NCI-H187 treated with DMSO at 0.1 percent for 48 hours (cell line): Measurements from ENCODE around the gene MEIKIN.
"Not testable (repeated sequence)": the region's sequence is repeated elsewhere in the genome, so short reads cannot be mapped to it uniquely, and the experiment has no call there.

Experiments used
- DNase-seq: peaks from one replicate; lab custom pipeline; 2025; lab: John Stamatoyannopoulos, UW

The MEIKIN gene

DNA sequence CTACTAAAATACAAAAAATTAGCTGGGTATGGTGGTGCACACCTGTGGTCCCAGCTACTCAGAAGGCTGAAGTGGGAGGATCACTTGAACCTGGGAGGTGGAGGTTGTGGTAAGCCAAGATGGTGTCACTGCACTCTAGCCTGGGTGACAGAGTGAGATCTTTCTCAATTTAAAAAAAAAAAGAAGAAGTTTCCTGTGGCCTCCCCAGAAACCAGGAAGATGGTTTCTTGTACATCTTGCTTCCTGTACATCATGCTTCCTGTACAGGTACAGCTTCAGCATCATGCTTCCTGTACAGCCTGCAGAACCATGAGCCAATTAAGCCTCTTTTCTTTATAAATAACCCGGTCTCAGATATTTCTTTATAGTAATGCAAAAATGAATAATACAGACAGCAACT lies 43.2 kb downstream of the MEIKIN start:
- DNase-seq, result not testable (repeated sequence)

DNA sequence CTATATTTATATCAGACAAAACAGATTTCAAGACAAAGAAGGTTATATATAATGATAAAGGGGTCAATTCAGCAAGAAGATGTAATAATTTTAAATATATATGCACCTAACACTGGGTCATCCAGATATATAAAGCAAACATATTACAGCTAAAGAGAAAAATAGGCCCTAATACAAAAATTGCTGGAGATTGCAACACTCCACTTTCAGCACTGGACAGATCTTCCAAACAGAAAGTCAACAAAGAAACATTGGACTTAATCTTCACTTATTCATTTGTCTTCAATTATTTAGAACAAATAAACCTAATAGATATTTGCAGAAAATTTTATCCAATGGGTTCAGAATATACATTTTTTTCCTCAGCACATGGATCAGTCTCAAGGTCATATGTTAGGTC lies 45.8 kb downstream of the MEIKIN start:
- DNase-seq, result no peak

DNA sequence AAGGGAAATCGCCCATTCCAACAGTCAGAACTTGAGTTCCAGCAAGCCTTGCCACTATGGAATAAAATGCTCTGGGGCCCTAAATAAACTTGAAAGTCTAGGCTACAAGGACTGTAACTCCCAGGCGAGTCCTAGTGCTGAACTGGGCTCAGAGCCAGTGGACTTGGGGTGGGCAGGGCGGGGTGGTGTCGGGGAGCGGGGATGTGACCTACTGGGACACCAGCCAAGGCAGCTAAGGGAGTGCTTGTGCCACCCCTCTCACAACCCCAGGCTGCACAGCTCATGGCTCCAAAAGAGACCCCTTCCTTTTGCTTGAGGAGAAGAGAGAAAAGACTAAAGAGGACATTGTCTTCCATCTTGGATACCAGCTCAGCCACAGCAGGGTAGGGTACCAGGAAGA lies 61.5 kb downstream of the MEIKIN start:
- DNase-seq, result no peak

DNA sequence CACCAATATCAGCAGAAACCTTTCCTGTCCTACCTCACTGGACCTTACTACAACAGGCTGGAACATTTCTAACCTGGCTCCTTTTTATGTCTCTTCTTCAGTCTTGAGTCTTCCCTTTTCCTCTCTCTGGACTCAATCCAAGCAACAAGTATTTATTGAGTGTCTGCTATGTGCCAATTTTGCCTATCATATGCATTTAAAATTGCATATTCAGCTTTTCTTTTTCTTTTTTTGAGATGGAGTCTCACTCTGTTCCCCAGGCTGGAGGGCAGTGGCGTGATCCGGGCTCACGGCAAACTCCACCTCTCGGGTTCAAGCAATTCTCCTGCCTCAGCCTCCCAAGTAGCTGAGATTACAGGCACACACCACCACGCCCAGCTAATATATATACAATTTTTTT lies 65.8 kb downstream of the MEIKIN start:
- DNase-seq, result no peak

DNA sequence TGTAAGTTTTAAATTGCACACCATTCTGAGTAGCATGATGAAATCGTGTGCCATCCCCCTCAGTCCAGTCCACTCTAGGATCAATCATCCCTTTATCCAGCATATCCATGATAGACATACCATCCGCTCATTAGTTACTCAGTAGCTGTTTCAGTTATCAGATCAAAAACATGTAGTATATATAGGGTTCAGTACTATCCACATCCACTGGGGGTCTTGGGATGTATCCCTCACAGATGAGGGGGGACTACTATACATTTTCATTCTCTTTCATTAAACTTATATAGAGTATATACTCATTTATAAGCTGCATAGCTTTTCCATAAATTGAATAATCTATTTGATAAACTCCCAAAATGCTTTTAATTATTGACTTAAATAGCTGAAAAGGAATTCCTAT lies 67.6 kb downstream of the MEIKIN start:
- DNase-seq, result no peak

DNA sequence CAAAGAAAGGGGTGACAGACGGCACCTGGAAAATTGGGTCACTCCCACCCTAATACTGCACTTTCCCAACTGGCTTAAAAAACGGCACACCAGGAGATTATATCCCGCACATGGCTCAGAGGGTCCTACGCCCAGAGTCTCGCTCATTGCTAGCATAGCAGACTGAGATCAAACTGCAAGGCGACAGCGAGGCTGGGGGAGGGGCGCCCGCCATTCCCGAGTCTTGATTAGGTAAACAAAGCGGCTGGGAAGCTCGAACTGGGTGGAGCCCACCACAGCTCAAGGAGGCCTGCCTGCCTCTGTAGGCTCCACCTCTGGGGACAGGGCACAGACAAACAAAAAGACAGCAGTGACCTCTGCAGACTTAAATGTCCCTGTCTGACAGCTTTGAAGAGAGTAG lies 74.2 kb downstream of the MEIKIN start:
- not testable (repeated sequence) for DNase-seq

DNA sequence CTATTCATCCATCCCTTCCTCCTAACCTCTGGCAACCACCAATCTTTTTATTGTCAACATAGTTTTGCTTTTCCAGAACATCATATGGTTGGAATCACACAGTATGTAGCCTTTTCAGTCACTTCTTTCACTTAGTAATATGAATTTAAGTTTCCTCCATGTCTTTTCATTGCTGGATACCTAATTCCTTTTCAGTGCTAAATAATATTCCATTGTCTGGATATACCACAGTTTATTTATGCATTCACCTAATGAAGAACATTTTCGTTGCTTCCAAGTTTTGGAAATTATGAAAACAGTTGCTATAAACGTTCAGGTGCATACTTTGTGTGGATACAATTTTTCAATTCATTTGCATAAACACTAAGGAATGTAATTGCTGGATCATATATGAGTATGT lies 77.9 kb downstream of the MEIKIN start:
- DNase-seq, result no peak

DNA sequence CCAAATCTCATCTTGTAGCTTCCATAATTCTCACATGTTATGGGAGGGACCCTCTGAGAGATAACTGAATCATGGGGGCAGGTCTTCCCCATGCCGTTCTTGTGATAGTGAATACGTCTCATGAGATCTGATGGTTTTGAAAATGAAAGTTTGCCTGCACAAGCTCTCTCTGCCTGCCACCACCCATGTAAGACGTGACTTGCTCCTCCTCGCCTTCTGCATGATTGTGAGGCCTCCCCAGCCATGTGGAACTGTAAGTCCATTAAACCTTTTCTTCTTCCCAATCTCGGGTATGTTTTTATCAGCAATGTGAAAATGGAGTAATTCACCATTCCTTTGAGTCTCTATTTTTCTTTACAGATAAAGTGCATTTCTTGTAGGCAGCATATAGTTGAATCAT lies 81.8 kb downstream of the MEIKIN start:
- DNase-seq, result no peak

DNA sequence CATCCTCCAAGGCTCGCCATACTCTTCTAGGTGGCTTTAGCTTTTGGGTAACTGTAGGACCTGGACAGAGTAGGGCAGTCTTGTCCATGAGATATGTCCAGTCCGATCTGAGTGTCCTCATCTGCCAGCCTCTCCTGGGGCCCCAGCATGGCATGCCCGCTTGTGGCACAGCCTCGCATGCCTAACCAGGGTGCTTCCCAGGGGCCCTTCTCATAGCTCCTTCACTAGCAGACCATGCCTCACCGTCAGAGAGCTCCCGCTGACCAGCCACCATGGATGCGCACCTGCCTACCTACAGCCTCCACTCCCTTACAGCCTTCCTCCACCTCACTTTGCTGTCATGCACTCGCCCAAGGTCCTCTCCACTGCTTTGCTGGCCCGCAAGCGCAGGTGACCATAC lies 88.1 kb downstream of the MEIKIN start:
- DNase-seq, result no peak

DNA sequence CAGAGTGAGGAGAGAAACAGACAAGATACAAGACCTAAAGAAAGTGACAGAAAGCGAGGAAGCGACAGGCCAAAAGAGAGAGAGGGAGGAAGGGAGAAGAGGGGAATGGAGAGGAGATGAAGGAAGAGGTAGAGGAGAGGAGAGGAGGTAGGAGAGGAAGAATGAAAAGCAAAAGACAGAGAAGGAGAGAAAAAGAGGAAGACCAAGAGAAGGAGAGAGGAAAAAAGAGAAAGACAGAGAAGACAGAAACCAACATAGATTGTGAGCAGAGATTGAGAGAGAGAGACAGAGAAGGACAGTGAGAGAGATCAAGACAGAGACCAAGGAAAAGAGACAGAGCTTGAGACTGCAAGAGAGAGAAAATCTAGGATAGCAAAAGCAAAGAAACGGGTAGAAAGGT lies 90.0 kb downstream of the MEIKIN start:
- no peak for DNase-seq

DNA sequence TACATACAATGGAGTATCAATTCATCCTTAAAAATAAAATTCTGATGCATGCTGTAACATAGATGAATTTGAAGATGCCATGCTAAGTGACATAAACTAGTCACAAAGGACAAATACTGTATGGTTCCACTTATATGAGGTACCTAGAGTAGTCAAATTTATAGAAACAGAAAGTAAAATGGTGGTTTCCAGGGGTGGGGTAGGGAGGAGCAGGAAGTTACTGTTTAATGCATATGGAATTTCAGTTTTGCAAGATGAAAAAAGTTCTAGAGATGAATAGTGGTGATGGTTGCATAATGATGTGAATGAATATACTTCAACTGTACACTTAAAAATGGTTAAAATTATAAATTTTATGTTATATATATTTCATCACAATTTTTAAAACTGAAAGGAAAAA lies 91.3 kb downstream of the MEIKIN start:
- no peak for DNase-seq

DNA sequence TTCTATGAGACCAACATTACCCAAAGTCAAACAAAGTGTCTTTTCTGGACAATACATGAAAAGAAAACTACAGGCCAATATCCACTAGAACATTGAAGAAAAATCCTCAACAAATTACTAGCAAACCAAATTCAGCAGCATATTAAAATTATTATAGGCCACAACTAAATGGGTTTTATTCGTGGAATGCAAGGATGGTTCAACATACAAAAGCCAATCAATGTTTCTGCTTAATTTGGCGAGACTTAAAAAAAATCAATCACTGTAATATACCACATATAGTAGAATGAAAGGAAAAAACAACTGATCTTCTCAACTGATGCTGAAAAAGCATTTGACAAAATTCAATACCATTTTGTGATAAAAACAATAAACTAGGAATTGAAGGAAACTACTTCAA lies 96.8 kb downstream of the MEIKIN start:
- no peak for DNase-seq

DNA sequence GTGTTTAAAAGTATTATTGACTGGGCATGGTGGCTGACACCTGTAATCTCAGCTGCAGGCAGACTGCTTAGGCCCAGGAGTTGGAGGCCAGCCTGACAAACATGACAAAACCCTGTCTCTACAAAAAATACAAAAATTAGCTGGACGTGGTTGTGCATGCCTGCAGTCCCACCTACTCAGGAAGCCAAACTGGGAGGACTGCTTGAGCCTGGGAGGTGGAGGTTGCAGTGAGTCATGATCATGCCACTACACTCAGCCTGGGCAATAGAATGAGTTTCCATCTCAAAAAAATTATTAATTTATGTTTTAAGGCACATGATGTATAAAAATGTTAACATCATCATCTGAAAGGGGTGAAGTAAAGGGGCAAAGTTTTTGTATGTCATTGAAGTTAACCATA lies 98.9 kb downstream of the MEIKIN start:
- DNase-seq, result no peak

DNA sequence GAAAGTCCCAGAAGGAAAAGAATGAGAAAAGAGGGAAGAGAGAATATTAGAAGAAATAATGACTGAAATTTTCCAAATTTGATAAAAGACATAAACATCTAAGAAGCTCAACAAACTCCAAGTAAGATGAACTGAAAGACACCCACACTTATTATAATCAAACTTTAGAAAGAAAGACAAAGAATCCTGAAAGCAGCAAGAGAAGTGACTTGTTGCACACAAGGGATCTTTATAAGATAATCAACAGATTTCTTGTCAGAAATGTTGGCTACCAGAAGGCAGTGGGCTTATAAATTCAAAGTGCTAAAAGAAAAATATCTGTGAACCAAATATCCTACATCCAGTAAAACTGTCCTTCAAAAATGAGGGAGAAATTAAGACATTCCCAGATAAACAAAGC lies 99.6 kb downstream of the MEIKIN start:
- no peak for DNase-seq

DNA sequence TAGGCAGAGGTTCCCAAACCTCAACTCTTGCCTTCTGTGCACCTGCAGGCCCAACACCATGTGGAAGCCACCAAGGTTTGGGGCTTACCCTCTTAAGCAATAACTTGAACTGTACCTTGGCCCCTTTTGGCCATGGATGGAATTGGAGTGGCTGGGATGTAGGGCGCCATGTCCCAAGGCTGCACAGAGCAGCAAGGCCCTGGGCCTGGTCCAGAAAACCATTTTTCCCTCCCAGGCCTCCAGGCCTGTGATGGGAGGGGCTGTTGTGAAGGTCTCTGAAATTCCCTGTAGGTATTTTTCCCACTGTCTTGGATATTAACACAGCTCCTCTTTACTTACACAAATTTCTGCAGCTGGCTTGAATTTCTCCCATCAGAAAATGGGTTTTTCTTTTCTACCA lies 102.5 kb downstream of the MEIKIN start:
- not testable (repeated sequence) for DNase-seq

DNA sequence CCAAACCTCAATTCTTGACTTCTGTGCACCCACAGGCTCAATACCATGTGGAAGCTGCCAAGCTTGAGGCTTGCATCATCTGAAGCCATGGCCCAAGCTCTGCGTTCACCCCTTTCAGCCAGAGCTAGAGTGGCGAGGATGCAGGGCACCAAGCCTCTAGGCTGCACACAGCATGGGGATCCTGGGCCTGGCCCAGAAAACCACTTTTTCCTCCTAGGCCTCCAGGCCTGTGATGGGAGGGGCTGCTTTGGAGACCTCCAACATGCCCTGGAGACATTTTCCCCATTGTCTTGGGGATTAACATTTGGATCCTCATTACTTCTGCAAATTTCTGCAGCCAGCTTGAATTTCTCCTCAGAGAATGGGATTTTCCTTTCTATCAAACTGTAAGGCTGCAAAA lies 112.8 kb downstream of the MEIKIN start:
- DNase-seq, result not testable (repeated sequence)

DNA sequence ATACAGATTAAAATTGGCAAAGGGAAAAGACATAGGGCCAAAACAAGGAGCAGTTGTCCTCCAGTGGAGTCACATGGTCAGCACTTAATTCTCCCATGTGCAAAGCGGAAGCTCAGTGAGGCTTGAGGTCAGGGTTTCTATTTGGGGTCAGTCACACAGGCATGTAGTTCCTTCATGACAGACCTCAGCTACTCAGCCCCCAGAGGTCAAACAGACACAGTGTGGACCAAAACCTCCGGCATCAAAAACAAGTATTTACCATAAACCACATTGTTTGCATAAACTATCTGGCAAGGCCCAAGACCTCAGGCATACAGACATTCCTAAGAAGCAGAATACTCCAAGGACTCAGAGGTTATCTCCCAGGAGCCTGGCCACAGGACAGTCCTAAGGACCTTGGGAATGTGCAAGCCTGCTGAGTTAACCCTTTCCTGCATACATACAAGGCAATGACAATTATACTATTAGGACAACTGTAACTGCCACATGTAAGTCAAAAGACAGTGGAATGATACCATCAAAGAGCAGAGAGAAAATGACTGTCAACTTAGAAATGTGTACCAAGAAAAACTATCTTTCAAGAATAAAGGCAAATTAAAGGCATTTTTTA lies 120.0 kb downstream of the MEIKIN start:
- no peak for DNase-seq

DNA sequence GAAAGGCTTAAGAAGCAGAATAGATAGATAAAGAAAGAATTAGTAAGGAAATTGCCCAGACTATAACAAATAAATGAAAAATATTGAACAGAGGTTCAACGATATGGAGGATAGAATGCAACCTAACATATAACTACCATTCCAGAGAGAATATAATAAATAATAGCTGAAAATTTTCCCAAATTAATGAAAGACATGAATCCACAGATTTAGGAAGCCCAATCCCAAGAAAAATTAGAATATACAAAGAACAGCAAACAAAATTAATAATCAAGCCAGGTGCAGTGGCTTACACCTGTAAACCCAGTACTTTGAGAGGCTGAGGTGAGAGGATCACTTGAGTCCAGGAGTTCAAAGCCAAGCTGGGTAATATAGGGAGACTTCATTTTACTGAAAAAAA lies 120.8 kb downstream of the MEIKIN start:
- no peak for DNase-seq

DNA sequence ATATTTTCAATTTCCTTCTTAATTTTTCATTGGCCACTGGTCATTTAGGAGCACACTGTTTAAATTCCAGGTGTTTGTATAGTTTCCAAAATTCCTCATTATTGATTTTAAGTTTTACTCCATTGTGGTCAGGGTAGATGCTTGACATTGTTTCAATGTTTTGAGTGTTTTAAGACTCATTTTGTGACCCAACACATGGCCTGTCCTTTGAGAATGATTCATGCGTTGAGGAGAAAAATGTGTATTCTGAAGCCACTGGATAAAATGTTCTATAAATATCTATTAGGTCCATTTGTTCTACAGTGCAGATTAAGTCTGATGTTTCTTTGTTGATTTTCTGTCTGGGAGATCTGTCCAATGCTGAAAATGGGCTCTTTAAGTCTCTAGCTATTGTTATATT lies 124.2 kb downstream of the MEIKIN start:
- no peak for DNase-seq

DNA sequence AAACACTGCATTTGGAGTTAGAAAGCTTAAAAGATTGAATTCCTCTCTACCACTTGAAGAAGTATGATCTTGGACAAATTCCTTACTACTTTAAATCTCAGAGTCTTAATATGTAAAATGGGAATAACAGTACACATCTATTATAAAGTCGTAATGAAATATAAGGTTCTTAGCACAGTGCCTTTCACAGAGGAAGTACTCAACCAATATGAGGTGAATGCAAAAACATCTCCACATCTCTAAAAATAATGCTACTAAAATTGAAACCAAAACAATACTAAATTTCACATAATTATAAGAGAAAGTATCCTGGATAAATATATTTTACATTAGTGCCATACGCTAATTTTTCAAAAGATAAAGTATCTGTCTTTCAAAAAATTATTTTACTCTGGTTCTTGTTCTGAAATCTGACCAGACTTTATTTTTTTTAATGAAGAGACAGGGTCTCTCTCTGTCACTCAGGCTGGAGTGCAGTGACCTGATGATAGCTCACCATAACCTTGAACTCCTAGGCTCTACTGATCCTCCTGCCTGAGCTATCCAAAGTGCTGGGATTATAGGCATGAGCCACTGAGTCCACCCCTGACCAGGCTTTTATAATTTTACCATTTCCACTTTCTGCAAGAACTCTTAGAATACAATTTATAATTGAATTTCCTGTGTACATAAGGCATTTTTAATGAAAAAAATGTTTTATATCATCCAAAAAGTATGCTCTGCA lies 127.3 kb downstream of the MEIKIN start:
- no peak for DNase-seq

DNA sequence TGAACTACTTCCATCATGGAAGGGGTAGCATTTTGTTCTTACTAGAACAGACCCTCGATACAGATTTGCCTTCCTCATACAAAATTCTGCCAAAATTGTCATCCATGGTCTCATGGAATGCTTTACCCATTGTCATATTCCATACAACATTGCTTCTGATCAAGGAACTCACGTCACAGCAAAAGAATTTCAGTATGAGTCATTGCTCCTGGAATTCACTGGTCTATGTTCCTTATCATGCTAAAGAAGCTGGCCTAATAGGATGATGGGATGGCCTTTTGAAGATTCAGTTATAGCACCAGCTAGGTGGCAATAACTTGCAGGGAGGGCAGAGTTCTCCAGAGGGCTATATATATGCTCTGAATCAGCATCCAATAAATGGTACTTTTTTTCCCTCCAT lies 130.5 kb downstream of the MEIKIN start:
- DNase-seq, result no peak

DNA sequence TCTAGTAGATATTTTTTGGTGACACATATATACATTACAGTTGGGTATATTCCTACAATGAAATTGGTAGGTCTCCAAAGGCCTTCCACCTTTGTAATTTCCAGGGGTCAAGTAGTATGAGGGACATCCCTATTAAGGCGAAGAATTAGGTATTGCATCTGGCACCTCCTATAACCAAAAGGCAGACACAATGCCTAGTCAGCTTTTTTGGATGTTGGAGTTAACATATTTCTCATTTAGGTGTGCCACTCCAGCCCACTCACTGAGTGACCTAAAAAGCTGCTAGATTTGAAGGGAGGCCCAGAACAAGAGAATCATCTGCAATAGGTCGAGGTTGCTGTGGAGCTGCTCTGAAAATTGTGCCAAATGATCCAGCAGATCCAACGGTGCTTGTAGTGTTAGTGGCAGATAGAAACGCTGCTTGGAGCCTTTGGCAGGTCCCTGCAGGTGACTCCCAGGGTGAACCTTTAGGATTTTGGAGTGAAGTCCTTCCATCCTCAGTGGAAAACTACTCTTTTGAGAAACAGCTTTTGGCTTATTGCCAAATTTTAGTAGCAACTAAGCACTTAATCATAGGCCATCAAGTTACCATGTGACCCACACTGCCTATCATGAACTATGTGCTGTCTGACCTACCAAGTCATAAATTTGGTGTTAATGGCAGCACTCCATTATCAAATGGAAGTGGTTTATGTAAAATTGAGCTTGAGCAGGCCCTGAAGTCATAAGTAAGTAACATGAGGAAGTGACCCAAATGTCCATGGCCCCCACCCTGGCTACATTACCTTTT lies 132.9 kb downstream of the MEIKIN start:
- no peak for DNase-seq

DNA sequence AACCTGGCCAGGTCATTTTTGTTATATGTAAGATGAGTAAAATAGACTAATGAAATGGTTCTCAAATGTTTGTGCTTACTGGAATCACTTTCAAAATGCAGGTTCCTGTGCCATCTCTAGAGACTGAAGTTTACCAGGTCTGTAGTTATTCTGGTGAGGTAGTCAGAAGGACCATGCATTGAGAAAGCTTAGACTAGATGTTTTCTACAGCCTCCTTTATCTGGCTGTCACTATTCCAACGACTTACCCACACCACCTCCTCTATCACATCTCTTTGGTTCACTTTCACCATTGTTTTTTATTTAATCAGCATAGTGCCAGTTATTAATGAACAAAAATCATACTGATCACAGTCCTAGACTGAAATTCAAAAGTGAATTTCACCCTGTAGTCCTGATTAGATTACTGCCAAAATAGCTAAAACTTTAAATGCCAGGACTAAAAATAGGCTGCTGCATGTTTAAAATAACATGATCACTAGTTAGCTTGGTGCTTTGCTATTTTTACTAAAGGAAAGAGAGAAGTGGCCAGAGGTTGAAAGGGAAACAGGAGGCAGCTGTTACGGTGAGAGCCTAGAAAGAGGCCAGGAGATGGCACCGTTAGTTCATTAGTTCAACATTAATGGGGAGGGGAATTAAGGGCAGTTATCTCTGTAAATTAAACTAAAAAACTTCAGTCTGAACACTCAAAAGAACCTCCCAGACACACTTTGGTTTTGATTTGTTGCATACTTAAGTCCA lies 134.8 kb downstream of the MEIKIN start:
- DNase-seq, result no peak
